Colonic mucosa (tissue), 4 donors: ENCODE data around the gene FBXW8. TPM values are rescaled to one million over a fixed set of nuclear protein-coding genes. Genes with fewer than 3 reads are reported as not detected.

ENCODE experiments used
- DNase-seq: peaks from one replicate; pipeline ENCODE4 v3.0.0-alpha.2; 2020
- H3K27ac ChIP-seq: fragments of 200-600 bp; one replicate; pipeline ENCODE4 v1.8.0; 2021
- H3K27me3 ChIP-seq: fragments of 200-600 bp; one replicate; pipeline ENCODE4 v1.8.0; 2021
- H3K36me3 ChIP-seq: fragments of 200-600 bp; one replicate; pipeline ENCODE4 v1.8.0; 2021
- H3K4me1 ChIP-seq: fragments of 200-600 bp; one replicate; pipeline ENCODE4 v1.8.0; 2021; ENCODE audit warnings: mild to moderate bottlenecking
- H3K4me3 ChIP-seq: fragments of 200-600 bp; one replicate; pipeline ENCODE4 v1.8.0; 2021
- H3K9ac ChIP-seq, 2 donors: one replicate each; pipeline ENCODE4 v1.7.0; 2013; ENCODE audit warnings: control low read depth in 2 of 2, low read depth in 2 of 2, low read length in 2 of 2
- H3K9me3 ChIP-seq: fragments of 200-600 bp; one replicate; pipeline ENCODE4 v1.8.0; 2021
- intact Hi-C: fragments of 100-400 bp; cut with DNase I; formaldehyde crosslinking; loops from one replicate; pipeline ENCODE4 v1.14.1; 2022
- total RNA-seq, 2 donors: library from RNA; stranded (reverse); fragmentation: NEBNext Ultra II Directional in 1 of 2; extraction: Animal tissue kit (Norgen Biotek cat#: 25700) in 1 of 2; gene quantifications; one replicate each; pipeline ENCODE4 v1.2.1, GENCODE V29; 2021
- TF ChIP-seq, protein P1 (sequence below): fragments of 200-600 bp; IDR thresholded peaks from one replicate; pipeline ENCODE4 v1.8.0; 2022; ENCODE audit warnings: antibody characterized with exemption, mild to moderate bottlenecking
- donor health status: healthy.
- donor health status: DM: no; HTN: no; CAD: no.
- donor health status: DM: no; HTN: no; CAD: no.

FBXW8 gene
- total RNA-seq, 2 donors from 2014 or later = 11.1 to 13.7 TPM

DNA sequence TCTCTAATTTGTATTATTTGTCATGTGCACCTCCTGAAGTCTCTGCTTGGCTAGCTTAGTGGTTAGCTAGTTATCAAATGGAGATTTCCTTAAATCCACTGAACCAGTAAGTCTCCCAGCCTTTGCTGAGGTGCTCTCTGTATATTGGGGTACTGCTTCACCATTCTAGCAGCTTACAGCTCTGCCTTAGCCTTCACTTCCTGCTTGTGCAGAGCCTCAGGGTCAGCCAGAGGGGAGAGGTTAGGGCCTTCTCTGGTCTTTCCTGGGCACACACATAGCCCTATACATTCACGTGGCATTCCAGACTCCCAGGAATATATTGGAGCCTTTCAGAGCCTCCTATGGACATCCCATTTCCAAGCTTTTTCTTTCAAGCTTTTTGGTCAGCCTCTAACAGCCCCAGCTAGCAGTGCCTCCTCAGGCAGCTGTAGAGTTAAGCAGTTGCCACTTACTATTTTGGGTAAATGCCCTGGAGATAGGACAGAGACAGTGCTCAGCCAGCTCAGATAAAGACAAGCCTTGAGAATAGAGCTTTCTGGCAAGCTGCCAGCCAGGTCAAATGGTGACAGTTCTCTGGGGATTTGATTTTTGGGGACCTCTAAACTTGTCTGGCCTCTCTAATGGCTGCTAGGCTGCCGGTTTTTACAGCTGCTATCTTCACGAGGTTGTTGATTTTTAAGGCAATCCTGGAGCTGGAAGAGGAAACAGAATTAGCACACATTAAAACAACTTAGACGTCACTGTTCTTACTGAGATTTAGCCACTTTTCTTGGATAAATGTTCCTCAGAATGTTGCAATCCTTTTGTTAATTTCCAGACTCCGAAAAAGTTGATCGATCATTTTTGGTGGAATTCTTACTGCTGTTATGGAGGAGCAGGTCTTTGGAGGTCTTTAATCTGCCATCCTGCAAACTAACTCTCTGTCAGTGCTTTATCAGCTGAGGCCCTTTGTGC is 32.9 kb downstream of the FBXW8 start:
- no peak for DNase-seq
- Histone ChIP-seq H3K9me3 (no peaks in the 10 kb centered on the region), H3K27ac (no peak overlapping the region), H3K36me3 (no peaks in the 10 kb centered on the region), H3K9ac (no peak overlapping the region), H3K4me3 (no peak overlapping the region), H3K27me3 (no peaks in the 10 kb centered on the region), H3K4me1 (no peaks in the 10 kb centered on the region)
- intact Hi-C loops = no loop called here
- TF ChIP-seq, protein P1, sequence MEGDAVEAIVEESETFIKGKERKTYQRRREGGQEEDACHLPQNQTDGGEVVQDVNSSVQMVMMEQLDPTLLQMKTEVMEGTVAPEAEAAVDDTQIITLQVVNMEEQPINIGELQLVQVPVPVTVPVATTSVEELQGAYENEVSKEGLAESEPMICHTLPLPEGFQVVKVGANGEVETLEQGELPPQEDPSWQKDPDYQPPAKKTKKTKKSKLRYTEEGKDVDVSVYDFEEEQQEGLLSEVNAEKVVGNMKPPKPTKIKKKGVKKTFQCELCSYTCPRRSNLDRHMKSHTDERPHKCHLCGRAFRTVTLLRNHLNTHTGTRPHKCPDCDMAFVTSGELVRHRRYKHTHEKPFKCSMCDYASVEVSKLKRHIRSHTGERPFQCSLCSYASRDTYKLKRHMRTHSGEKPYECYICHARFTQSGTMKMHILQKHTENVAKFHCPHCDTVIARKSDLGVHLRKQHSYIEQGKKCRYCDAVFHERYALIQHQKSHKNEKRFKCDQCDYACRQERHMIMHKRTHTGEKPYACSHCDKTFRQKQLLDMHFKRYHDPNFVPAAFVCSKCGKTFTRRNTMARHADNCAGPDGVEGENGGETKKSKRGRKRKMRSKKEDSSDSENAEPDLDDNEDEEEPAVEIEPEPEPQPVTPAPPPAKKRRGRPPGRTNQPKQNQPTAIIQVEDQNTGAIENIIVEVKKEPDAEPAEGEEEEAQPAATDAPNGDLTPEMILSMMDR = no peak

DNA sequence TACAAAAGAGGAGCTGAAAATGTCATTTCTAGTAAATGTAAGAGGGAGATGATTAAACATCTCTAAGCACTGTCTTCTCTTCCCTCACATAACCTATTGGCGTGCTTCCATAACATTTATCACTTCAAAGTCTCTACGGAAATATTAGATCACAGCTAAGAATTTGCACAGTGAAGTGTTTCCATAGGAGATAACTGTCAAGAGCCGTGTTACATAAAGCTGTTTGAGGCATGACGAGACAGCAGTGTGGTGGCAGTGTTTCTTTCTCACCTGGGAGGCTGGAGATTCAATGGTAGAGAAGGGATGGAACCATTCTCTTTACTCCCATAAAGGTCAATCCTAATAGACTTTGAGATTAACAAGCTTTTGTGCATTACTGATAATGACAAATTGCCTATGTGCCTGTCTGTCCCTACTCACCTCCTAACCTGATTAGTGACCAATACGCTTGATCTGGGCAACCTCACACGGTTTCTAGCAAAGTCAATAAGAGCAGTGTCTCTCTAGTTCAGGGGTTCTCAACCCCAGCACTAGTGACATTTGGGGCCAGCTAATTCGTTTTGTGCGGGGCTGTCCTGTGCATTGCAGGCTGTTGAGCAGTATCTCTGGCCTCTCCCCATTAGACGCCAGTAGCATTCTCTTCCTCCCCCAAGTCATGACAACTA is 35.3 kb downstream of the FBXW8 start:
- intact Hi-C loops = no loop called here
- H3K9me3 ChIP-seq = no peaks in the 10 kb centered on the region
- no peaks in the 10 kb centered on the region for H3K36me3 ChIP-seq
- H3K27me3 ChIP-seq = no peaks in the 10 kb centered on the region
- TF ChIP-seq, protein P1 = no peak
- H3K4me1 ChIP-seq = no peaks in the 10 kb centered on the region
- H3K4me3 ChIP-seq = no peak overlapping the region
- no peak overlapping the region for H3K9ac ChIP-seq
- H3K27ac ChIP-seq = no peak overlapping the region
- no peak for DNase-seq

DNA sequence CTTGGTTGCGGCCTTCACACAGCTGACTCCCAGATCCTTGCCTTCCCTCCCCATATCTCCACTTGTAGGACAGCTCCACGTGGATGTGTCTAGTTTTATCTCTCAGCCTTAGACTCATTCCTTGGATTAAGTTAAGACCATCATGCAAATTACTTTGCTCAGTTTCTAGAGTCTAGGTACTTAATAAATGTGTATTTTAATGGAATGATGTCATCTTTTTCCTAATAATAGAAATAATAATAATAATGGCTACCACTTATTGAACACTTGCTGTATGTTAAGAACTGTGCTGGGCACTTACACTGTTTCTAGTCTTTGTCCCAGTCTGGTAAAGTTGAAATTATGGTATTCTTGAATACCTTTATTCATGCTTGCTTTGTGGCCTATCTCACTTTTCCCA is 37.5 kb downstream of the FBXW8 start:
- Histone ChIP-seq H3K36me3 (no peaks in the 10 kb centered on the region), H3K27ac (no peak overlapping the region), H3K9me3 (no peaks in the 10 kb centered on the region), H3K9ac (no peak overlapping the region), H3K4me3 (no peak overlapping the region), H3K4me1 (no peaks in the 10 kb centered on the region), H3K27me3 (no peaks in the 10 kb centered on the region)
- intact Hi-C loops = no loop called here
- TF ChIP-seq, protein P1 = no peak
- no peak for DNase-seq

DNA sequence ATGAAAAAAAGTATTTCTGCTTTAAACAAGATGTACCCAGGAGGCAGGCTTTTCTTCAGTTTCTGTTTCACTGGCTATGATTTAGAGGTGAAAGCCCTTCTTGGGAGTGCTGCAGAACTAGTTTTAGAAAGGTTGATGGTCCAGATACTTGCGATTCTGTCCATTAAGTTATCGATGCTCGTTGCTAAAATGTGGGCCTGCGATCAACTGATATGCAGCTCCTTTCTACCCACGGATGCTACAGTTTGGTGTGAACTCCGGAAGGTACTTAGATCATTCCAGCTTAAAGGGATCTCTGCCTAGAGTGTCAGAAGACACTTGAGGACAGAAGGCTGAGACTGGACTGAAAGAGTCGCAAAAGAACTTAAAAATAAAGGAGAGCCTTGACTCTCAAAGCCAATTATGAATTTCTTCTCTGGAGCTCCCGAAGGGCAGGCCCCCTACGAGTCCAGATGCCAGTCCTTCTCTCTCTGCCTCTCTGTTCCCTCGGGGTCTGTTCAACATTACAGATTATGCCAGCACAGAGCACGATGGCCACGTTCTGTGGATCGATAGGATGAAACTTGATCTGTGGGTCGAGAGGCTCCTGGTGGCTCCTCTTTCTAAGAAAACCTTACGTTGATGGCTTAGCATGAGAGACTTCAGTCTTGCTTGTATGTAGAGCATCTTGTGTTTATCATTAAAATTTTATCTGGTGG is 40.0 kb downstream of the FBXW8 start:
- no peaks in the 10 kb centered on the region for H3K9me3 ChIP-seq
- H3K4me3 ChIP-seq = no peak overlapping the region
- no peaks in the 10 kb centered on the region for H3K36me3 ChIP-seq
- no peak overlapping the region for H3K27ac ChIP-seq
- TF ChIP-seq, protein P1 = no peak
- no peaks in the 10 kb centered on the region for H3K27me3 ChIP-seq
- DNase-seq = no peak
- intact Hi-C loops = no loop called here
- no peak overlapping the region for H3K9ac ChIP-seq
- no peaks in the 10 kb centered on the region for H3K4me1 ChIP-seq

DNA sequence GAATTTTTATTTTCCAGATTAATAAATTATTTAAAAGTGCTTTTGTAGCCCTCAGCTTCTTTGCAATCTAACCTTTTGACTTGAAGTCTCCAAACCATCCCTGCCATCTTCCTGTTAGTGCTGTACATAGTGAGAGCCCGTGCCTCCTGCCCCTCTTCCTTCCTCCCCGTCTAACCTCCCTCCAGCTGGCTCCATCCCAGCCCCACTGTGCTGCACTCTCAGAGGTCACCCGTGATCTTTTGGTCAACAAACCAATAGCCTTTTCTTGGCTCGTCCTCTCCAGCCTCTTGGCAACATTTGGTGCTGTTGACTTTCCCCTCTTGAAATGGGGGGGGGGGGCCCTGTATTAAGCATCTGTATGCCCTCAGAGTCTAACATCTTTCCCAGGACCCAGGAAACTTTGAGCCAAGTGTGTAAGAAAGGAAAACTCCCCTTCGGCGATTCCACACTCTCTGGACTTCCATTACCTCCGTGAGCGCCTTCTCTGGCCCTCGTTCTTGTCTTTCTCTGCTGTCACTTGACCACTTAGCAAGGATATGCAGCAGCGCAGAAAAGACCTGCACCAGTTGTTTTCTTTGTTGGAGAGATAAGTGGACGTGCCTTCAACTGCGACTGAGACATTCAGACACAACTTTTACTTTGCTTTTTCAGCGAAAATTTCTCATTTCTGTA is 44.1 kb downstream of the FBXW8 start:
- H3K36me3 ChIP-seq = no peaks in the 10 kb centered on the region
- no peak overlapping the region for H3K27ac ChIP-seq
- H3K9ac ChIP-seq = no peak overlapping the region
- H3K27me3 ChIP-seq = no peaks in the 10 kb centered on the region
- intact Hi-C loops = loop anchor here (5.0 kb wide), 1 partner anchor 253 kb away; no protein-coding TSS in a partner anchor
- no peak for DNase-seq
- no peaks in the 10 kb centered on the region for H3K9me3 ChIP-seq
- no peaks in the 10 kb centered on the region for H3K4me1 ChIP-seq
- TF ChIP-seq, protein P1 = no peak
- no peak overlapping the region for H3K4me3 ChIP-seq
